ENCODE results near the gene IKZF1.
A peak's percentile ranks its signal among the peaks of the same experiment; 100 is the strongest.
"Not testable (repeated sequence)": the region's sequence is repeated elsewhere in the genome, so short reads cannot be mapped to it uniquely, and the experiment has no call there.

The IKZF1 gene

GRCh38 chr7:50335230-50335794 is 30.8 kb downstream of the IKZF1 start:
- DNase-seq, result no peak

DNA sequence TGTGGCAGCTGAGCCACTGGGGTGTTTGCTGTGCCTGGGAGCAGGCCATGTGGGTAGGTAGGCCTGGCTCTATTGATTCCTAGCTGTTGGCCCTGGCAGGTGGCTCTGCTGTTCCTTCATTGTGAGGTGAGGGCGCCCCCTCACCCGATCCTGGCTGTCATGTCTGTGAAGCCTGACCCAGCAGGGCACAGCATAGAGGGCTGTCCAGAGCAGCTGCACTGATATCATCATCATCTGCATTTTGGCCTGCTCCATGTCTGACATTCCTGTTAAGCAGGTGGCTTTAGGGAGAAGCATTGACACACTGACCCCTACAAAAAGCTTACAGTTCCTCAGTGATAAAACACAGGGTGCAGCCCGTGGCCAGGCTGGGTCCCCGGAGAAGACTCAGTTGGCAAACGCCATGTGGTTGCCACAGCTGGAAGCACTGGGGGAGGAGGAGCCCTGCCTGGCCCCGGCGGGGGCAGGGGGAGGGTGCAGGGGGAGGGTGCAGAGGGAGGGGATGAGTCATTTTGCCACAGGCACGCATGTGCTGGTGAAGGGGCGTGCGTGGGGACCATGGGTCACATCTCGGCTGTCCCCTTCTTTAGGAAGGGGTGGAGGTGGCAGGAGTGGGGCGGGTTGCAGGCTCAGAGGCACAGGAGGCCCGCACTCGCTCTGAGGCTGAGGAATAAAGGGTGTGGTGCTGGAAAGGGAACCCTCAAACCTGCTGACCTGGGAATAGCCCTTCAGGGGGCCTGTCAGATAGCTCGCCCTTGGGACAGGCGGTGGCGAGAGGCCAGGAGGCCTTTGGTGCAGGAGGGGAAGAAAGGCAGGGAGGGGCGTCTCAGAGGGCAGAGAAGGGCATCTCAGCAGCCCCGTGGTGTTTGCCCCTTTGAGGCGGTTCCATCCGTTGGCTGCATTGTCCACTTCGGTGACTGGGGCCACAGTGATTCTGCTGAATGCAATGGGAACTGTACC is 31.6 kb downstream of the IKZF1 start:
- DNase-seq, result peak; percentile 88

DNA sequence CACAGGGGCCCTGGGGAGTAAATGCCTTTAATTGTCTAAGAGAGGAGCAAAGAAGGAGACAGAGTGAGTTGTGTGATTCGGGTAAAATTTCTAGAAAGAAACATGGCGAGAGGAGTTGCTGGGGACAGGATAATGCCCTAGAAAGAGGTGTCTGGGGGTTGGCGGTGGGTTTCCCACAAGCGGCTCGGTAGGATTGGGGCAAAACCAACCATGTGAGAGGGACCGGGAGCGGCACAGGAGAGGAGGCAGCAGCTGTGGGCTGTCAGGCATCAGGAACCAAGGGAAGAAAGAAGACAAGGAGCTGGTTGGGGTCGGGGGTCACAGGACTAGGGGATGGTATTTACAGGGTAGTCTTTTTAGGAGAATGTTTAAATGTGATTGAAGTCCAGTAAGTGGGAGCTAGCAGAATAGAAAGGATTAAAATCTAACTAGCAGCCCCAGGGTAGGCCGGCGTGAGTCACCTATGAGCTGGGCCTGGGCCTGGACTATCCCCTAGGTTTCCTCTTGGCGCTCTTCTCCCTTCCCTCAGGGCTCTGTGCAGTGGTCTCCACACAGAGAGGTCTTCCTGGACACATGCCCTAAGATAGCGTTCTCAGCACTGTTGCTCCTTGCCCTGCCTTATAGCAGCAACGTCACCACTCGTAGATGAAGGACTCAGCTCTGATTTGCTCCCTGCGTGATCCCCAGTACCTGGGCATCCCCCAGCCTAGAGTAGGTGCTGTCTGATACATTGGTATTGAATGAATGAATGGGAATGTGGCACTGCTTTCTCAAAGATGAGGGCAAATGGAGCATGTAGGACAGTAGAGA is 32.6 kb downstream of the IKZF1 start:
- no peak for DNase-seq

DNA sequence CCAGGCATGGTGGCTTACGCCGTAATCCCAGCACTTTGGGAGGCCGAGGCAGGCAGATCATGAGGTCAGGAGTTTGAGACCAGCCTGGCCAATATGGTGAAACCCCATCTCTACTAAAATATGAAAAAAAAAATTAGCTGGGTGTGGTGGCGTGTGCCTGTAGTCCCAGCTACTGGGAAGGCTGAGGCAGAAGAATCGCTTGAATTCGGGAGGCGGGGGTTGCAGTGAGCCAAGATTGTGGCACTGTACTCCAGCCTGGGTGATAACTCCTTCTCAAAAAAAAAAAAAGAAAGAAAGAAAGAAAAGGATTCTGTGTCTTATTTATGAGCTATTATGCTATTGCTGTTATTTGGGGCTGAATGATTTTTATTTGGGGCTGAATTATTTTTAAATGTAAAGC is 35.0 kb downstream of the IKZF1 start:
- not testable (repeated sequence) for DNase-seq

GRCh38 chr7:50339990-50340500 is 35.5 kb downstream of the IKZF1 start:
- DNase-seq, result peak; percentile 77

GRCh38 chr7:50341724-50342123 is 37.2 kb downstream of the IKZF1 start:
- no peak for DNase-seq

DNA sequence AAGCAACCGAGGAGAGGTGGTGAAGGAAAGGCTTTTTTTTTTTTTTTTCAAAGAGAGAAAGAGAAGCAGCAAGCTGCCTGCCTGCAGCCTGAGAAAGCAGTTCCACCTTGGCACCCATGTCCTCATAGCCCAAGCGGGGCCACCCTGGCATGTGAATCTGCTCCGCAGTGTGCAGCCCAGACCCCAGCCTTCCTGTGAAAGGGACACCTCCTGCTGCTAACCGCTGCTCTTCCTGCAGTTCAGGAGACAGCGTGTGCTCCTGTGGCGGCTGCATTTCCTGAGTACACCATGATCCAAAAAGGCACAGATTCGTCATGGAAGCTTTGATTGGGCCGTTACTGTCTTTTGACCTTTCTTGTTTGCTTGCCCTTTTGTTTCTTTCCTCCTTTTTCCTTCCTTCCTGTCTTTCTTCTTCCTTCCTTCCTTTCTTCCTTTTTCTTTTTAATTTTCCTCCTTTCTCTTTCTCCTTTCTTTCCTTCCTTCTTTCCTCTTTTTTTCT is 38.1 kb downstream of the IKZF1 start:
- peak; percentile 70 for DNase-seq

DNA sequence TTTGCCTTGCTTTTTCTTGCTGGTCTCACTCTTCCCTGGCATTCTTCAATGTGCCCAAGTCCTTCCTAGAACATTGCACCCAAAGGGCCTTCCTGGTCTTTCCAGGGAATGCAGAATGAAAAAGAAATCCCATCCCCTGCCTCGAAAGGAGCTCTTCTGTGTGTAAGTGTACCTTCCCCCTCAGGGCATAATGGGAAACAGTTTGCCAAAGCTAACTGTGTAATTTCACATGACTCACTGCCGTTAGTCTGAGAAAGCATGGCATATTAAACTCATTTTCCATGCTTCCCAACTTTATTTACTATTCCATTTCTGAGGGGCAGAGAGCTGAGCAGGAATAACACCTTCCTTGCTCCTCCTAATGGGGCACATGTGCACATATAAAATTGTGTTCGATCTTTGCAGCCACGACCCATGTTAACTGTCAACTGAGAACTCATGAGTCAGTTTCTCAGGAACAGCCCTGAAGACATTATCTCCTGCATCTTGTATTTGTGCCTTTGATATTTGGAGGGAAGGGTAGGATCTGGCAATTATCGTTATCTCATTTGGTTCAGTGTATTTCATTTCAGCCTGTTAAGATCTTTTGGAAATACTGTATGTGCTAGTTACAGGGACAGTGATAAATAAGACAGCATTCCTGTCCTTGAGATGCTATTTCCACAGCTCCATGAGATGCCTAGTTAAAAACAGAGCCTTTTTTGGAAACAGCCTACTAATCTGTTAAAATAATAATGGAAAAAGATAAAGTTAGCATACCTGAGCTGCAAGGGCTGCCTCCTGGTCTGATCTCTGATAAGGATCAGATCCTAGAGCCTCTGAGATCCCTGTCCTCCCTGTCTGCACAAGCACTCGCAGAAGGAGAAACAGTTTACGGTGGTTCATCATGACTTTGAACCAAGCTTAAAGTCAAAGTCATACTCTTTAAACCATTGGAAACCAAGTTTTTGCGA is 42.3 kb downstream of the IKZF1 start:
- DNase-seq, result no peak

- DNase-seq, result peak; percentile 63
Observed at GRCh38 chr7:50347693-50348092, 43.2 kb downstream of the IKZF1 start.

DNA sequence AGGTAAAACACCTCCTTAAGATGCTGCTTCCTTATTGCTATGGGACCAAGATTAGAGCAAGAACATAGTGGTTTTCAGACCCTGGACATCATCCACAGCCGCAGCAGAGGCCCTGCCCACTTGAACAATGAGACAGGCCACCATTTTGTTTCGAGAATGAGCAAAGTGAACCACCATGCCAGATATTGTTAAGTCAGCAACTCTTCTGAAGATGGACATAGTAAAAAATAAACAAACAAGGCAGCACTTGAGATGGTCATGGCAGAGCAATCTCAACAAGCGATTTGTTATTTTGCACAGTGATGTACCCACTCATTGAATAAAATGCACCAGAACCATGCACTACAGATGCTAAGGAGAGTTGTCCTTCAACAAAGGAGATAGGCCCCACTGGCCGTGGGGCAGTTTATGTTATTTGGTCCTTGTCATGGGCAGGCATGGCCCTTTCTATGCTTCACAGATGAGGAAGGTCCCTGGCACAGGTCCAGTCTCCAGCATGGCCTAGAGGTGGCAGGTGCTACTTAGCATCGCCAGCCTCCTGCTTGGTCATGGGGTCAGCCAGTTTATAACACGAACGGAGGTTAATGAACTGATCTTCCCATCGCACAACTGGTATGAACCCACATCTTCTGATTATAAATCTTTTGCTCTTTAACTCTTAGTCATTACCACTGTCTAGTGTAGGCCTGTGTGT is 44.1 kb downstream of the IKZF1 start:
- no peak for DNase-seq

DNA sequence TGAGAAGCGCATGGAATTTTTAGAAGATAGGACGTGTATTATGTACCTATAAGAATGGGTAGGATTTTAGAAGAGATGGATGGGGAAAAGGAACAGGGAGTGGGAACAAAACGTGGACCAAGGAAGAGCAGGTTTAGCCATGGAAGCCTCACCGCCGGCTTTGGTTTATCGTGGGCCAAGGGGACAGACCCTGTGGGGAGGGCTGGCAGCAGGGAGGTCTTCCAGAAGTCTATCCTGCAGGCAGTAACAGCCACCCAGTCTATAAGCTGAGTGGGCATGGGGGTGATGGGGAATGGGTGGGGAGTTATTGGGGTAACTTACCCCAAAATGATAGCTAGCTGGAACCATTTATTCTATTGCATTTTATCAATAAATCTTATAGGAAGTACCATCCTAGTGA is 44.9 kb downstream of the IKZF1 start:
- no peak for DNase-seq

GRCh38 chr7:50349963-50350944 is 45.7 kb downstream of the IKZF1 start:
- peak; percentile 89 for DNase-seq

DNA sequence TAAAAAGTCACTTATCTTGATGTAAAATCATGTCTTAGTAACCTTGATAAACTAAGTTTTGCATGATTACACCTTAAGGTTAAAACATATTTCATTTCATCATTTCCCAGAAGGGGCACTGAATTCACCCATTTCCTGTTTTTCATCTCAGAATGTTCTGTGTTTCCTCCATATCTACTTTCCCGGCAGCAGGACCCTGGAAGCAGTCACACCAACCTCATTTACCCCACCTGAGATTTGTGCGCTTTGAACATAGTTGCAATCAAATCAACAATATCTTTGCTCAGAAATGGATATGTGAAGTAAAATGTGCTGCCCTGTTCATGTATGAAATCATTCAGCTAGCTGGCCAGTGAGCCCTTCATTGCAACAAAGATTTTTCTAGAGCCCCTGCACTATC is 46.8 kb downstream of the IKZF1 start:
- no peak for DNase-seq

GRCh38 chr7:50352282-50352681 is 47.8 kb downstream of the IKZF1 start:
- no peak for DNase-seq

DNA sequence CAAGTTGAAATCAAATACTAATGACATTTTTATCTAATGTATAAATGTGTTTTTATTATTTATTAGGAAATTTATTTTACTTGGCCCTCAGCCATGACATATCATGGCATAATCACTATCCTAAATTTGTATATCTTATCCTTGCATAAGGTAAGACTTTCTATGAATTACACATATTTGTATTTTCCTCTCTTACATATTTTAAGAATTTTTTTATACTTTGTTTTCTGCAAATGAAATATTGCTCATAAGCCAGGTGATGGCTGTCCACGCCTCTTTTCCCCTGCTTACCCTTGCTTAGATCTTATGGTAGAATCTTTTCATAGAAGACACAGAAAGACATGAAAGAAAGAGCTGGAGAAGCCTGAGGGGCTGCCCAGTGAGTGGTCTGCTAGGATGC is 48.2 kb downstream of the IKZF1 start:
- DNase-seq, result no peak

GRCh38 chr7:50353201-50353600 is 48.7 kb downstream of the IKZF1 start:
- no peak for DNase-seq

GRCh38 chr7:50353894-50354595 is 49.5 kb downstream of the IKZF1 start:
- no peak for DNase-seq

DNA sequence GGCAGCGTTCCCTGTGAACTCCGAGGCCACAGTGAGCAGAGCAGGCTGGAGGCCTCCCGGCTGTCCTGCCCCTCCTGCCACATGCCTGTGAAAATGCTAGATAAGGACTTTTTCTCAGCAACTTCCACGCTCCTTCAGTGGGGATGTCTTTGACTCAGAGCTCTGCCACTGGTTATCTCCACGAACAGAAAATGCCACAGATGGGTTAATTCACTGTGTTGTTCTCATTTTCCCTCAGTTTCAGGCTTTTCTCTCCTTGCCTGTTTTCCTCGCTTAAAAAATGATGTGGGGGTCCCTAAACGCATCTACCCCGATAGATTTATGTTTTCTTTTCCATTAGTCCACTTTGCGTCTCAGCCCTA is 51.3 kb downstream of the IKZF1 start:
- no peak for DNase-seq

DNA sequence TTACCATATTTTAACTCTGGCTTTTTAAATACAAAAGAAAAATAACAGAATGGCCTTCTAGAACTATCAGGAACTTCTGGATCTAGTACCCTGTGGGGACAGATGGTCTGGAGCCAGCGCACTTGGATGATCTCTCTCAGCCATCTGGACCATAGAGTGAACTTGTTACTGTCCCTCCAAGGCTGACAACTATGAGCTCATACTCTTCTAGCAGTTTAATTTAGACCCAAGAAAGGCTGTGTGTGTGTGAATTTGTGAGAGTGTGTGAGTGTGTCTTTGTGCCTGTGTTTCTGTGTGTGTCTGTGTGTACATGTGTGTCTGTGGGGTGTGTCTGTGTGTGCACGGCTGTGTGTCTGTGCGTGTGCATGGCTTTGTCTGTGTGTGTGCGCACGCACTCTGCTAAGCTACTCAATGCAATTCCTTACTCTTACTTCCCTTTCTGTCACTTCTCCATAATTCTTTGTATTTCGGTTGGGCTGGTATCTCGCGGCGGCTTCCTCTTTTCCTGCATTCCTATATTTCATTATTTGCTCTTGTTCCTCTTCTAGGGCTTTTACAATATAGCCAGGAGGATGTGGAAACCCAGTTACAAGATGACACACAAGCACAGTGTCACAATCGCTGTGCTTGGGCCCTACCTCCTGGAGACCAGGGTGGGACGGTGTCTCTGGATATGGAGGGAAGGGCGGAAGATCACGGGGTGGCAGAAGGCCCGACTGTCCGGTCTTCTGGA is 51.9 kb downstream of the IKZF1 start:
- no peak for DNase-seq
